ENCODE results near the gene IKZF3. TPM values are rescaled to one million over a fixed set of nuclear protein-coding genes. Genes with fewer than 3 reads are reported as not detected.

The IKZF3 gene
- total RNA-seq, 1 experiment from 2014 or later = 0.81 TPM

GRCh38 chr17:39846205-39846604 is 17.9 kb downstream of the IKZF3 start:
- H3K27me3 Mint-ChIP-seq (ENCODE audit: low read depth) = no peaks in the 10 kb centered on the region
- no peak overlapping the region for H3K27ac Mint-ChIP-seq
- no peaks in the 10 kb centered on the region for H3K9me3 Mint-ChIP-seq
- no peaks in the 10 kb centered on the region for H3K4me1 Mint-ChIP-seq
- ChIA-PET CTCF (interaction anchor here (0.7 to 2.0 kb wide), 2 partner anchors 11 to 92 kb away, joined by 3 to 8 read pairs; no protein-coding TSS in a partner anchor), POLR2A (no interaction called here)
- H3K36me3 Mint-ChIP-seq = no peaks in the 10 kb centered on the region
- TF ChIP-seq, protein P1, sequence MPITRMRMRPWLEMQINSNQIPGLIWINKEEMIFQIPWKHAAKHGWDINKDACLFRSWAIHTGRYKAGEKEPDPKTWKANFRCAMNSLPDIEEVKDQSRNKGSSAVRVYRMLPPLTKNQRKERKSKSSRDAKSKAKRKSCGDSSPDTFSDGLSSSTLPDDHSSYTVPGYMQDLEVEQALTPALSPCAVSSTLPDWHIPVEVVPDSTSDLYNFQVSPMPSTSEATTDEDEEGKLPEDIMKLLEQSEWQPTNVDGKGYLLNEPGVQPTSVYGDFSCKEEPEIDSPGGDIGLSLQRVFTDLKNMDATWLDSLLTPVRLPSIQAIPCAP (CRISPR knock-in tag; IDR thresholded peaks at IDR 0.05) = no peak
- TF ChIP-seq NR2C2 (CRISPR knock-in tag; IDR thresholded peaks at IDR 0.05) (no peak), ELF4 (CRISPR knock-in tag; IDR thresholded peaks at IDR 0.05; ENCODE audit: low read depth) (no peak), ZNF425 (CRISPR knock-in tag; conservative IDR thresholded peaks at IDR 0.05) (no peak), ZNF121 (CRISPR knock-in tag; IDR thresholded peaks at IDR 0.05) (no peak), SP1 (CRISPR knock-in tag; conservative IDR thresholded peaks at IDR 0.05) (no peak), ZBTB43 (CRISPR knock-in tag; IDR thresholded peaks at IDR 0.05) (no peak), IRF2 (CRISPR knock-in tag; IDR thresholded peaks at IDR 0.05; ENCODE audit: borderline replicate concordance, low read depth) (no peak), FOXK1 (CRISPR knock-in tag; IDR thresholded peaks at IDR 0.05) (no peak), NFYB (CRISPR knock-in tag; conservative IDR thresholded peaks at IDR 0.05; ENCODE audit: low read depth) (no peak), JAZF1 (CRISPR knock-in tag; IDR thresholded peaks at IDR 0.05) (no peak), SMAD3 (CRISPR knock-in tag; IDR thresholded peaks at IDR 0.05; ENCODE audit: borderline replicate concordance) (no peak), ZNF232 (CRISPR knock-in tag; IDR thresholded peaks at IDR 0.05) (no peak), ZBTB21 (CRISPR knock-in tag; IDR thresholded peaks at IDR 0.05; ENCODE audit: borderline replicate concordance) (no peak), ERG (CRISPR knock-in tag; IDR thresholded peaks at IDR 0.05) (no peak), TEAD1 (CRISPR knock-in tag; IDR thresholded peaks at IDR 0.05) (no peak)
- TF ChIP-seq, protein P2, sequence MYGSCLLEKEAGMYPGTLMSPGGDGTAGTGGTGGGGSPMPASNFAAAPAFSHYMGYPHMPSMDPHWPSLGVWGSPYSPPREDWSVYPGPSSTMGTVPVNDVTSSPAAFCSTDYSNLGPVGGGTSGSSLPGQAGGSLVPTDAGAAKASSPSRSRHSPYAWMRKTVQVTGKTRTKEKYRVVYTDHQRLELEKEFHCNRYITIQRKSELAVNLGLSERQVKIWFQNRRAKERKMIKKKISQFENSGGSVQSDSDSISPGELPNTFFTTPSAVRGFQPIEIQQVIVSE (CRISPR knock-in tag; IDR thresholded peaks at IDR 0.05; ENCODE audit: borderline replicate concordance) = no peak
- ATAC-seq = no peak
- DNase-seq (ENCODE audit: low spot score) = no peak
- H3K4me3 Mint-ChIP-seq = no peak overlapping the region

DNA sequence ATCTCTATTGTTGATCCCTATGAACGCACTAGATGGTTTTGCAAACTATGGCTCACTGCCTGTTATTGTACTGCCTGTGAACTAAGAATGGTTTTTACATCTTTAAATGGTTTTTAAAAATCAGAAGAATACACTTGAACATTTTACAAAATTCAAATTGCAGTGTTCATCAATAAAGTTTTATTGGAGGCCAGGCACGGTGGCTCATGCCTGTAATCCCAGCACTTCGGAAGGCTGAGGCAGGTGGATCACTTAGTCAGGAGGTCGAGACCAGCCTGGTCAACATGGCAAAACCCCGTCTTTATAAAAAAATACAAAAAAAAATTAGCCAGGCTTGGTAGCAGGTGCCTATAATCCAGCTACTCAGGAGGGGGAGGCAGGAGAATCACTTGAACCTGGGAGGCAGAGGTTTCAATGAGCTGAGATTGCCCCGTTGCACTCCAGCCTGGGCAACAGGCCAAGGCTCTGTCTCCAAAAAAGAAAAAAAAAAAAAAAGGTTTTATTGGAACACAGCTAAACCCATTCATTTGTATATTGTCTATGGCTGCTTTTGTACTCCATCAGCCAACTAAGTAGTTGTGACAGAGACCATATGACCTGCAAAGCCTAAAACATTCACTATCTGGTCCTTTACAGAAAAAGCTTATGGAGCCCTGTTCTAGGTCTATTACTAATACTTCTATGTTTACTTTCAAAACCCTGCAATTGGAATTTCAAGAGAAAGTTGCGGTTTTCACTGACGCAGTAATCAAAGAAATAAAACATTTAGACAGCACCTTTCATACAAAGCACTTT is 18.9 kb downstream of the IKZF3 start:
- H3K4me1 Mint-ChIP-seq = no peaks in the 10 kb centered on the region
- H3K36me3 Mint-ChIP-seq = no peaks in the 10 kb centered on the region
- TF ChIP-seq PRDM15 (CRISPR knock-in tag; IDR thresholded peaks at IDR 0.05) = no peak
- no peak for TF ChIP-seq ZNF232 (CRISPR knock-in tag; IDR thresholded peaks at IDR 0.05)
- no peak for TF ChIP-seq NR2C2 (CRISPR knock-in tag; IDR thresholded peaks at IDR 0.05)
- TF ChIP-seq, protein P2 (CRISPR knock-in tag; IDR thresholded peaks at IDR 0.05; ENCODE audit: borderline replicate concordance) = no peak
- TF ChIP-seq GTF2I (CRISPR knock-in tag; conservative IDR thresholded peaks at IDR 0.05) = no peak
- TF ChIP-seq, protein P1 (CRISPR knock-in tag; IDR thresholded peaks at IDR 0.05) = no peak
- no peak for TF ChIP-seq MAX (CRISPR knock-in tag; IDR thresholded peaks at IDR 0.05)
- no peak for TF ChIP-seq ERG (CRISPR knock-in tag; IDR thresholded peaks at IDR 0.05)
- H3K27me3 Mint-ChIP-seq (ENCODE audit: low read depth) = no peaks in the 10 kb centered on the region
- H3K27ac Mint-ChIP-seq = no peak overlapping the region
- POLR2A ChIA-PET = interaction anchor here (0.7 kb wide), 1 partner anchor 33 kb away, joined by 5 read pairs; no protein-coding TSS in a partner anchor
- no peak for DNase-seq (ENCODE audit: low spot score)
- CTCF ChIA-PET = interaction anchor here (2.0 kb wide), 1 partner anchor 10 kb away, joined by 8 read pairs; no protein-coding TSS in a partner anchor
- H3K4me3 Mint-ChIP-seq = no peak overlapping the region
- ATAC-seq = no peak
- no peaks in the 10 kb centered on the region for H3K9me3 Mint-ChIP-seq
